Endometrial microvascular endothelial cells (primary cell): ENCODE measurements around the gene THYN1. TPM values are rescaled to one million over a fixed set of nuclear protein-coding genes. Genes with fewer than 3 reads are reported as not detected.

ENCODE experiments used
- in situ Hi-C: cut with HindIII; loops from 2 replicates; pipeline ENCODE4 v1.10.0; 2017; ENCODE audit warnings: low sequenced_read_pairs, low pct_unique_long_range_greater_than_20kb; ENCODE audit errors: inconsistent ontology term
- total RNA-seq: library from RNA; depleted of rRNA; stranded (reverse); fragments of >200 nt; gene quantifications from one replicate; pipeline ENCODE4 v1.2.3, GENCODE V29; 2015; ENCODE audit errors: inconsistent ontology term

The THYN1 gene
- total RNA-seq, 1 donor from 2014 or later, result 42.7 TPM

- in situ Hi-C loops, result no loop called here
Observed at GRCh38 chr11:134230339-134230738, 22.8 kb downstream of the THYN1 start.

- in situ Hi-C loops, result no loop called here
Observed at GRCh38 chr11:134229126-134229790, 23.9 kb downstream of the THYN1 start.

GRCh38 chr11:134228625-134229024 is 24.5 kb downstream of the THYN1 start:
- in situ Hi-C loops, result no loop called here

- in situ Hi-C loops, result no loop called here
Observed at GRCh38 chr11:134226806-134227325, 26.3 kb downstream of the THYN1 start.

- in situ Hi-C loops, result no loop called here
Observed at GRCh38 chr11:134224710-134225664, 28.2 kb downstream of the THYN1 start.

- in situ Hi-C loops, result no loop called here
Observed at GRCh38 chr11:134223836-134224709, 29.1 kb downstream of the THYN1 start, which contains the start of the genes NCAPD3 and VPS26B. Gene NCAPD3 (minus strand): TSS chr11:134223967. CDS start chr11:134223926, 41 bp downstream. Gene VPS26B (plus strand): TSS chr11:134224671. CDS start chr11:134225123, 452 bp downstream.

GRCh38 chr11:134223121-134223520 is 30.0 kb downstream of the THYN1 start:
- in situ Hi-C loops, result no loop called here

- in situ Hi-C loops, result no loop called here
Observed at GRCh38 chr11:134216816-134217215, 36.3 kb downstream of the THYN1 start.

GRCh38 chr11:134215836-134216235 is 37.3 kb downstream of the THYN1 start:
- in situ Hi-C loops, result no loop called here

GRCh38 chr11:134207538-134208239 is 45.5 kb downstream of the THYN1 start:
- in situ Hi-C loops, result no loop called here

- in situ Hi-C loops, result no loop called here
Observed at GRCh38 chr11:134206185-134206584, 47.0 kb downstream of the THYN1 start.

GRCh38 chr11:134205729-134206128 is 47.4 kb downstream of the THYN1 start:
- in situ Hi-C loops, result no loop called here

- in situ Hi-C loops, result no loop called here
Observed at GRCh38 chr11:134202661-134203060, 50.5 kb downstream of the THYN1 start.

- in situ Hi-C loops, result no loop called here
Observed at GRCh38 chr11:134200688-134201087, 52.5 kb downstream of the THYN1 start.

GRCh38 chr11:134199531-134199930 is 53.6 kb downstream of the THYN1 start:
- in situ Hi-C loops, result no loop called here
